Skeletal muscle tissue (tissue), 4 donors: Measurements from ENCODE around the gene ELK4. TPM values are rescaled to one million over a fixed set of nuclear protein-coding genes. Genes with fewer than 3 reads are reported as not detected.

Experiments
- H3K27ac ChIP-seq: one replicate; pipeline ENCODE4 v1.7.0; 2013; ENCODE audit warnings: mild to moderate bottlenecking, low read depth, low read length, inconsistent platforms
- H3K27me3 ChIP-seq, 3 donors: one replicate each; pipeline ENCODE4 v1.7.0; 2013; ENCODE audit warnings: low read length in 3 of 3; ENCODE audit not compliant: control insufficient read depth in 3 of 3, insufficient read depth in 3 of 3
- H3K36me3 ChIP-seq, 3 donors: one replicate each; pipeline ENCODE4 v1.7.0; 2013; ENCODE audit warnings: low read length in 3 of 3; ENCODE audit not compliant: control insufficient read depth in 3 of 3, insufficient read depth in 3 of 3
- H3K4me1 ChIP-seq, 3 donors: one replicate each; pipeline ENCODE4 v1.7.0; 2013; ENCODE audit warnings: low read length in 3 of 3, mild to moderate bottlenecking in 3 of 3; ENCODE audit not compliant: control insufficient read depth in 3 of 3, insufficient read depth in 3 of 3
- H3K4me3 ChIP-seq, 3 donors: one replicate each; pipeline ENCODE4 v1.7.0; 2013; ENCODE audit warnings: low read length in 3 of 3
- H3K9ac ChIP-seq, 3 donors: one replicate each; pipeline ENCODE4 v1.7.0; 2013; ENCODE audit warnings: low read length in 3 of 3, mild to moderate bottlenecking in 3 of 3, moderate library complexity in 2 of 3, low read depth in 1 of 3
- H3K9me3 ChIP-seq, 3 donors: one replicate each; pipeline ENCODE4 v1.7.0; 2013; ENCODE audit warnings: low read length in 3 of 3; ENCODE audit not compliant: control insufficient read depth in 3 of 3
- total RNA-seq: library from RNA; depleted of rRNA; stranded (reverse); fragments of >200 nt; gene quantifications from one replicate; pipeline ENCODE4 v1.2.3, GENCODE V29; 2014
- donor health status: Osteomylitis.

ELK4 gene
- total RNA-seq, 1 donor from 2014 or later = 13.6 TPM

- Histone ChIP-seq H3K27me3 (peaks cover 0 to 6% (median 0%) of the 10 kb centered on the region in 3 donors), H3K36me3 (no peaks in the 10 kb centered on the region), H3K9me3 (no peaks in the 10 kb centered on the region), H3K27ac (peak overlapping the region; percentile 52), H3K9ac (no peak overlapping the region), H3K4me1 (peaks cover 6 to 65% (median 49%) of the 10 kb centered on the region in 3 donors), H3K4me3 (no peak overlapping the region)
Measured at GRCh38 chr1:205672970-205673369, 41.2 kb upstream of the ELK4 start.

- peaks cover 6 to 67% (median 49%) of the 10 kb centered on the region in 3 donors for H3K4me1 ChIP-seq
- H3K4me3 ChIP-seq = no peak overlapping the region
- no peaks in the 10 kb centered on the region for H3K9me3 ChIP-seq
- H3K27ac ChIP-seq = peak overlapping the region; percentile 52
- H3K27me3 ChIP-seq = peaks cover 0 to 6% (median 0%) of the 10 kb centered on the region in 3 donors
- H3K9ac ChIP-seq = no peak overlapping the region
- H3K36me3 ChIP-seq = no peaks in the 10 kb centered on the region
Measured at GRCh38 chr1:205672395-205672889, 40.6 kb upstream of the ELK4 start.

GRCh38 chr1:205670611-205671430 is 39.0 kb upstream of the ELK4 start:
- no peaks in the 10 kb centered on the region for H3K9me3 ChIP-seq
- H3K4me3 ChIP-seq = peak overlapping the region in 1 of 3 donors; percentile 14
- H3K27me3 ChIP-seq = peaks cover 0 to 8% (median 0%) of the 10 kb centered on the region in 3 donors
- H3K27ac ChIP-seq = peak overlapping the region; percentile 72
- no peaks in the 10 kb centered on the region for H3K36me3 ChIP-seq
- H3K4me1 ChIP-seq = peaks cover 3 to 51% (median 35%) of the 10 kb centered on the region in 3 donors
- peak overlapping the region in 2 of 3 donors; percentile 32 to 40 for H3K9ac ChIP-seq

GRCh38 chr1:205670150-205670446 is 38.3 kb upstream of the ELK4 start:
- no peaks in the 10 kb centered on the region for H3K9me3 ChIP-seq
- no peak overlapping the region for H3K4me3 ChIP-seq
- no peaks in the 10 kb centered on the region for H3K36me3 ChIP-seq
- H3K27me3 ChIP-seq = peaks cover 0 to 8% (median 0%) of the 10 kb centered on the region in 3 donors
- peaks cover 3 to 54% (median 35%) of the 10 kb centered on the region in 3 donors for H3K4me1 ChIP-seq
- H3K9ac ChIP-seq = peak overlapping the region in 1 of 3 donors; percentile 40
- peak overlapping the region; percentile 72 for H3K27ac ChIP-seq

GRCh38 chr1:205669341-205670149 is 37.7 kb upstream of the ELK4 start:
- H3K9me3 ChIP-seq = no peaks in the 10 kb centered on the region
- H3K4me1 ChIP-seq = peaks cover 3 to 57% (median 40%) of the 10 kb centered on the region in 3 donors
- no peaks in the 10 kb centered on the region for H3K36me3 ChIP-seq
- peak overlapping the region in 2 of 3 donors; percentile 25 to 32 for H3K9ac ChIP-seq
- peaks cover 0 to 8% (median 0%) of the 10 kb centered on the region in 3 donors for H3K27me3 ChIP-seq
- peak overlapping the region; percentile 72 for H3K27ac ChIP-seq
- H3K4me3 ChIP-seq = no peak overlapping the region

GRCh38 chr1:205668951-205669340 is 37.1 kb upstream of the ELK4 start:
- Histone ChIP-seq H3K4me1 (peaks cover 6 to 63% (median 45%) of the 10 kb centered on the region in 3 donors), H3K27ac (no peak overlapping the region), H3K9ac (peak overlapping the region in 1 of 3 donors; percentile 25), H3K27me3 (peaks cover 0 to 12% (median 0%) of the 10 kb centered on the region in 3 donors), H3K4me3 (no peak overlapping the region), H3K36me3 (no peaks in the 10 kb centered on the region), H3K9me3 (no peaks in the 10 kb centered on the region)

- peaks cover 0 to 12% (median 0%) of the 10 kb centered on the region in 3 donors for H3K27me3 ChIP-seq
Measured at GRCh38 chr1:205667909-205668643, 36.3 kb upstream of the ELK4 start.

GRCh38 chr1:205666372-205667166 is 34.8 kb upstream of the ELK4 start:
- no peak overlapping the region for H3K27ac ChIP-seq

More at GRCh38 chr1:205667909-205668643, 36.3 kb upstream of the ELK4 start:
- H3K9ac ChIP-seq = peak overlapping the region in 1 of 3 donors; percentile 25
- H3K4me1 ChIP-seq = peaks cover 3 to 61% (median 42%) of the 10 kb centered on the region in 3 donors
- no peak overlapping the region for H3K4me3 ChIP-seq
- peaks cover 0 to 2% (median 0%) of the 10 kb centered on the region in 3 donors for H3K36me3 ChIP-seq
- H3K9me3 ChIP-seq = no peaks in the 10 kb centered on the region
- H3K27ac ChIP-seq = no peak overlapping the region

More at GRCh38 chr1:205666372-205667166, 34.8 kb upstream of the ELK4 start:
- H3K36me3 ChIP-seq = peaks cover 0 to 2% (median 0%) of the 10 kb centered on the region in 3 donors
- peak overlapping the region in 1 of 3 donors; percentile 45 for H3K9ac ChIP-seq
- H3K9me3 ChIP-seq = no peaks in the 10 kb centered on the region
- H3K27me3 ChIP-seq = peaks cover 0 to 12% (median 0%) of the 10 kb centered on the region in 3 donors
- H3K4me3 ChIP-seq = no peak overlapping the region
- H3K4me1 ChIP-seq = peaks cover 3 to 62% (median 37%) of the 10 kb centered on the region in 3 donors
